Neural crest cell (in vitro differentiated cells): ENCODE results near the gene COX7B2. TPM values are rescaled to one million over a fixed set of nuclear protein-coding genes. Genes with fewer than 3 reads are reported as not detected.

Experiments used
- DNase-seq: peaks from one replicate; pipeline ENCODE4 v3.0.0; 2021; ENCODE audit warnings: low read depth, mixed read lengths, low spot score
- H3K27ac Mint-ChIP-seq: one replicate; pipeline ENCODE4 v1.8.0; 2021; ENCODE audit warnings: mild to moderate bottlenecking, mixed read lengths; ENCODE audit not compliant: unreplicated experiment
- H3K27me3 Mint-ChIP-seq: 2 replicates; pipeline ENCODE4 v1.8.0; 2021; ENCODE audit warnings: low read depth, mild to moderate bottlenecking, mixed read lengths
- H3K36me3 Mint-ChIP-seq: 2 replicates; pipeline ENCODE4 v1.8.0; 2021; ENCODE audit warnings: low read depth, mild to moderate bottlenecking, mixed read lengths
- H3K4me1 Mint-ChIP-seq: 2 replicates; pipeline ENCODE4 v1.8.0; 2021; ENCODE audit warnings: mixed read lengths
- H3K4me3 Mint-ChIP-seq: one replicate; pipeline ENCODE4 v1.8.0; 2021; ENCODE audit warnings: mild to moderate bottlenecking, mixed read lengths
- H3K9me3 Mint-ChIP-seq: 2 replicates; pipeline ENCODE4 v1.8.0; 2021; ENCODE audit warnings: mixed read lengths
- CTCF ChIP-seq: fragments of 200-600 bp; sonication (generic); conservative IDR thresholded peaks from 2 replicates; pipeline ENCODE4 v1.5.0; 2021; ENCODE audit warnings: antibody characterized with exemption, mild to moderate bottlenecking
- total RNA-seq: library from RNA; stranded (reverse); gene quantifications from 2 replicates; pipeline ENCODE4 v1.2.1, GENCODE V29; 2021

Gene COX7B2
- total RNA-seq, 1 donor from 2014 or later, result not detected

DNA sequence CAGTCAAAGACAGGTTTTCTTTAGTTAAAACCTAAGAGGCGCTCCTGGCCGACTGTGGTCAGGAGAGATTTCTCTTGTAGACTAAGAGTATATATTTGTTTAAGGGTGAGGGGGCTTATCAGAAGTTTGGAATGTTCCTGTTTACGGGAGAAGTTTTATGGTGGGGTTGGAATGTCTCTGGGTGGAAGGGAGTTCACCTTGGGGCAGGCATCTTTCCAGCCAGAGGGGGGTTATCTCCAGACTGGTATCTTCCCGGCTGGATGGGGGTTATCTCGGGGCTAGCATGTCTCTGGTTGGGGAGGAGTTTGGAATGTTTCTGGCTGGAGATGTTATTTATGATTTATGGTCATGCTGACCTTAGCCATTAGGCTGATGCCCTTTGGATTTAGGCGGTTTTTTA lies 116.0 kb downstream of the COX7B2 start:
- Mint-ChIP-seq H3K27ac (no peak overlapping the region), H3K4me3 (no peak overlapping the region), H3K4me1 (no peaks in the 10 kb centered on the region), H3K36me3 (no peaks in the 10 kb centered on the region), H3K27me3 (no peaks in the 10 kb centered on the region), H3K9me3 (peaks cover 14% of the 10 kb centered on the region)
- no peak for TF ChIP-seq CTCF
- DNase-seq, result no peak

DNA sequence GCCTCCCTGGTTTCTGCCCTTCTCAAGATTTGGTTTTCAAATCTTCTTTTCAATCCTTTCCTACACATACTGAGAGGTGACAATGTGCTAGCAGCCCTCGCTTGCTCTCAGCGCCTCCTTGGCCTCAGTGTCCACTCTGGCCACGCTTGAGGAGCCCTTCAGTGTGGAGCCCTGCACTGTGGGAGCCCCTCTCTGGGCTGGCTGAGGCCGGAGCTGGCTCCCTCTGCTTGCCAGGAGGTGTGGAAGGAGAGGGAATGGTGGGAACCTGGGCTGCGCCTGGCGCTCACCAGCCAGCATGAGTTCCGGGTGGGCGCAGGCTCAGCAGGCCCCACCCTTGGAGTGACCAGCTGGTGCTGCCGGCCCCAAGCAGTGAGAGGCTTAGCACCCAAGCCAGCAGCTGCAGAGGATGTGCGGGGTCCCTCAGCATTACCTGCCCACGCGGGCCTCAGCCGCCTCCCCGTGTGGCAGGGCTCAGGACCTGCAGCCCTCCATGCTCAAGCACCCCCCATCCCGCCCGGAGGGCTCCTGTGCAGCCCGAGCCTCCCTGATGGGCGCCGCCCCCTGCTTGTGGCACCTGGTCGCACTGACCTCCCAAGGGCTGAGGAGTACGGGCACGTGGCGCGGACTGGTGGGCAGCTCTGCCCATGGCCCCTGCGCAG lies 127.5 kb downstream of the COX7B2 start:
- H3K27ac Mint-ChIP-seq, result no peak overlapping the region
- DNase-seq, result no peak
- H3K9me3 Mint-ChIP-seq, result no peaks in the 10 kb centered on the region
- no peak overlapping the region for H3K4me3 Mint-ChIP-seq
- peaks cover 3% of the 10 kb centered on the region for H3K27me3 Mint-ChIP-seq
- no peaks in the 10 kb centered on the region for H3K4me1 Mint-ChIP-seq
- no peaks in the 10 kb centered on the region for H3K36me3 Mint-ChIP-seq
- no peak for TF ChIP-seq CTCF

DNA sequence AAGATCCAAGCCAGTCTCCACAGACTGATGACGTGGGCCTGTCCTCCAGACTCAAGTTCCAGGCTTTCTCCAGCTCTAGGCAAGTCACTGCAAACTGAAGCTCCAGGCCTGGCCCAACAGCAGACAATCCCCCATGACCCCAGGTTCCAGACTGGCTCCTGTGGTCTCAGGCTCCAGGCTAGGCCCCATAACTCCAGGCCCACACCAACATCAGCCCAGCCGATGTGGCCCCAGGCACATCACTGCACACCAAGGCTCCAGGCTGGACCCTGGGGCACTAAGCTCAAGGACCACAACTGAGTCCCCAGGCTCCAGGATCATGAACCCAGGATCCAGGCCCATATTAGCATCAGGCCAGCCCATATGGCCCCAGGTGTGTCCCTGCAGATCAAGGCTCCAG lies 143.6 kb downstream of the COX7B2 start:
- TF ChIP-seq CTCF, result no peak
- Mint-ChIP-seq H3K4me1 (no peaks in the 10 kb centered on the region), H3K27me3 (no peaks in the 10 kb centered on the region), H3K27ac (no peak overlapping the region), H3K9me3 (no peaks in the 10 kb centered on the region), H3K4me3 (no peak overlapping the region), H3K36me3 (no peaks in the 10 kb centered on the region)
- DNase-seq, result no peak

DNA sequence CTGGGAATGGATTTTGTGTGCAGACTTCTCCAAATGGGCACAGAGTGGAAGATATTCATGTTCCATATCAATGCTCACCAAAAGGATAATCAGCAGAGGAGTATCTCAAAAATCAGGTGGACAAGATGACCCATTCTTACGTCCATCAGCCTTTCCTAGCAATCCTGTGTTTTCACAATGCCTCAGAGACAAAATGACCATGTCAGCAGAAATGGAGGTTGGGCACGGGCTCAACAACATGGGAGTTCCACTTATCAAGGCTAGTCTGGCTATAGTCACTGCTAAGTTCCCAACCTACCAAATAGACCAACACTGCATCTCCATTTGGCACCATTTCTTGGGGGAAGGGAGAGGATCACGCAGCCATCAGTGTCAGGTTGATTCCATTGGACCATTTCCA lies 179.0 kb downstream of the COX7B2 start:
- no peak overlapping the region for H3K27ac Mint-ChIP-seq
- no peaks in the 10 kb centered on the region for H3K36me3 Mint-ChIP-seq
- peaks cover 4% of the 10 kb centered on the region for H3K9me3 Mint-ChIP-seq
- H3K4me1 Mint-ChIP-seq, result no peaks in the 10 kb centered on the region
- no peak for DNase-seq
- peaks cover 4% of the 10 kb centered on the region for H3K27me3 Mint-ChIP-seq
- no peak for TF ChIP-seq CTCF
- H3K4me3 Mint-ChIP-seq, result no peak overlapping the region

GRCh38 chr4:46720055-46720454 lies 189.0 kb downstream of the COX7B2 start:
- Mint-ChIP-seq H3K27me3 (no peaks in the 10 kb centered on the region), H3K36me3 (peaks cover 3% of the 10 kb centered on the region), H3K27ac (no peak overlapping the region), H3K9me3 (peaks cover 4% of the 10 kb centered on the region), H3K4me1 (no peaks in the 10 kb centered on the region), H3K4me3 (no peak overlapping the region)
- TF ChIP-seq CTCF, result no peak
- no peak for DNase-seq
